ENCODE results near the gene ZNF618. TPM values are rescaled to one million over a fixed set of nuclear protein-coding genes. Genes with fewer than 3 reads are reported as not detected.
A peak's percentile ranks its signal among the peaks of the same experiment; 100 is the strongest.

Gene ZNF618
- total and polyA plus RNA-seq, 2 experiments from 2014 or later = 10.2 to 14.0 TPM

DNA sequence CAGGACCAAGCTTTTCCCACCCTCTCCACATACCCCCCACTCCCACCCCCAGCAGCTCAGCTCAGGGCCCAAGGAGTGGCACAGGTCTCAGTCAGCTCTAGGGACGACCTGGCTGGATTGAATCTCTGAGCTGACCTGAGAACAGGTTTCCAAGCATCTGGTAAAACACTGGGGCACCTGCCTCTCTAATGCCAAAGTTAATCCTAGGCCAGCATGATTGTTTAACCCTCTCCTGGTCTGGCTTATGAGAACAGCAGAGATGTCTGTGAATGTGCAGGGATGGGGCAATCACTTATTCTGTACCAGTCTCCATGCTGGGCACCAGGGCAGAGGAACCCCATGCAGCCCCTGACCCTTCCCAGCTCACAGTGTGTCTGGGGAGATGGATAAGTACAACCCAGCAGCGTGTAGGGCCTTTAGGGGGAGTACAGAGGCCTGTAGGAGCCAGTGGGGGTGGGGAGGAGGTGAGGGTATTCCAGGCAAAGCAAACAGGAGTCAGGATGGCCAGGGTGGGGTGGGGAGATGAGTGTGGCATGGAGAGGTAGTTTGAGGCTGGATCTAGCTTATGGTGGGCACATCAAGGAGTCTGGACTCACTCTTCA, 223.7 kb downstream of the ZNF618 start:
- WGBS (ENCODE audit: low lambda C conversion rate, missing lambda C conversion rate) = 48% methylated on average over 2 of the region's 2 CpGs
- peak overlapping the region; percentile 80 for H3K27ac ChIP-seq
- peaks cover 4% of the 10 kb centered on the region for H3K27me3 ChIP-seq

DNA sequence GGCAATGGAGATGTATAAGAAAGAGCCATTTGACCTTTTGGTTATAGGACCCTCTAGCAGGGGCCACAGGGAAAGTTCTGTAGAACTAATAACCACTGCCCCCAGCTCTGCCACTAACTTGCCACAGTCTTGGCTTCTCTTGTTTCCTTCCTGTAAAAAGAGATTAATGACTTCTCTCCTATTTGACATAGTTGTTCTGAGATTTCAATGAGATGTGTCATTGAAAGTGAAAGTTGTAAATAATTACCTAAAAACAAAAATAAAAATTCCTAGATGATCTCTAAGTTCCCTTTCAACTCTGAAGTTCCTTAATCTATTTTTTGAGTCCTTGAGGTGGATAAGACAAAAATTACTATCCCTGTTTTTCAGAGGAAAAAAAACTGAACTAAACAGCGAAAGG, 224.4 kb downstream of the ZNF618 start:
- Histone ChIP-seq H4K20me1 (ENCODE audit: insufficient read depth, poor library complexity, severe bottlenecking) (no peaks in the 10 kb centered on the region), H3K9me2 (replicated peaks; ENCODE audit: insufficient read depth) (no peaks in the 10 kb centered on the region), H3K4me3 (no peak overlapping the region), H2AFZ (no peak overlapping the region), H3K9me3 (ENCODE audit: low read depth) (peaks cover 9% of the 10 kb centered on the region), H3K27me3 (peaks cover 7% of the 10 kb centered on the region), H3K4me2 (no peak overlapping the region), H3K79me2 (no peaks in the 10 kb centered on the region), H3K4me1 (ENCODE audit: insufficient read depth) (peaks cover 4% of the 10 kb centered on the region), H3K36me3 (replicated peaks; ENCODE audit: insufficient read depth, low read depth) (no peaks in the 10 kb centered on the region), H3K27ac (no peak overlapping the region)
- no peak for TF ChIP-seq CTCF (IDR thresholded peaks at IDR 0.05; ENCODE audit: poor library complexity)
- 88% methylated on average over 1 of the region's 1 CpG for WGBS (ENCODE audit: low lambda C conversion rate, missing lambda C conversion rate)
- no peak for DNase-seq (ENCODE audit: low spot score)

More for the DNA sequence above, 223.7 kb downstream of the ZNF618 start:
- H3K4me2 ChIP-seq = peak overlapping the region; percentile 98
- TF ChIP-seq CTCF (IDR thresholded peaks at IDR 0.05; ENCODE audit: poor library complexity) (no peak), EZH2phosphoT487 (IDR thresholded peaks at IDR 0.05; ENCODE audit: low read depth, severe bottlenecking, unreplicated experiment) (no peak), EZH2 (IDR thresholded peaks at IDR 0.05; ENCODE audit: borderline replicate concordance) (no peak)
- H3K79me2 ChIP-seq = no peaks in the 10 kb centered on the region
- DNase-seq (ENCODE audit: low spot score) = no peak
- H3K36me3 ChIP-seq (replicated peaks; ENCODE audit: insufficient read depth, low read depth) = no peaks in the 10 kb centered on the region
- no peak overlapping the region for H2AFZ ChIP-seq
- H4K20me1 ChIP-seq (ENCODE audit: insufficient read depth, poor library complexity, severe bottlenecking) = no peaks in the 10 kb centered on the region
- H3K4me3 ChIP-seq = no peak overlapping the region
- H3K9me3 ChIP-seq (ENCODE audit: low read depth) = peaks cover 9% of the 10 kb centered on the region
- H3K9me2 ChIP-seq (replicated peaks; ENCODE audit: insufficient read depth) = no peaks in the 10 kb centered on the region
- peaks cover 4% of the 10 kb centered on the region for H3K4me1 ChIP-seq (ENCODE audit: insufficient read depth)

DNA sequence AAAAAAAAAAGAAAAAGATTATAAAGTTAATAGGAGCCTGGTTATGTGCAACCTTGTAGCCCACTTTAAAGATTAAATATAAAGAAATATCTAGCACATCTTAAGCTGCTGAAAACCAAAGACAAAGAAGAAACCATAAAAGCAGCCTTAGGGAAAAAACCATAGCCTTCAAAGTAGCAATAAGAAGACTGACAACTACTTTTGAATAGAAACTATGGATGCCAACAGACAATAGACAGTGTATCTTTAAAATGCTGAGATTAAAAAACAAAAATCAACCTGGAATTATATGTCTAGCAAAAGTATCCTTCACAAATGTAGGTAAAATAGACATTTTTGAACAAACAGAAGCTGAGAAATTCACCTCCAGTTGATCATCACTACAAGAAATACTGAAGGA, 226.4 kb downstream of the ZNF618 start:
- TF ChIP-seq EZH2phosphoT487 (IDR thresholded peaks at IDR 0.05; ENCODE audit: low read depth, severe bottlenecking, unreplicated experiment) = no peak
- no peak for TF ChIP-seq EZH2 (IDR thresholded peaks at IDR 0.05; ENCODE audit: borderline replicate concordance)
- TF ChIP-seq CTCF (IDR thresholded peaks at IDR 0.05; ENCODE audit: poor library complexity) = no peak
- DNase-seq (ENCODE audit: low spot score) = no peak
- Histone ChIP-seq H3K4me3 (no peak overlapping the region), H3K4me1 (ENCODE audit: insufficient read depth) (peaks cover 4% of the 10 kb centered on the region), H3K36me3 (replicated peaks; ENCODE audit: insufficient read depth, low read depth) (no peaks in the 10 kb centered on the region), H3K4me2 (no peak overlapping the region), H3K27me3 (peaks cover 7% of the 10 kb centered on the region), H3K79me2 (no peaks in the 10 kb centered on the region), H3K9me2 (replicated peaks; ENCODE audit: insufficient read depth) (no peaks in the 10 kb centered on the region), H4K20me1 (ENCODE audit: insufficient read depth, poor library complexity, severe bottlenecking) (no peaks in the 10 kb centered on the region), H2AFZ (no peak overlapping the region), H3K9me3 (ENCODE audit: low read depth) (peaks cover 9% of the 10 kb centered on the region), H3K27ac (no peak overlapping the region)

- H2AFZ ChIP-seq = no peak overlapping the region
- peaks cover 9% of the 10 kb centered on the region for H3K9me3 ChIP-seq (ENCODE audit: low read depth)
- H3K36me3 ChIP-seq (replicated peaks; ENCODE audit: insufficient read depth, low read depth) = no peaks in the 10 kb centered on the region
- H4K20me1 ChIP-seq (ENCODE audit: insufficient read depth, poor library complexity, severe bottlenecking) = no peaks in the 10 kb centered on the region
- TF ChIP-seq EZH2phosphoT487 (IDR thresholded peaks at IDR 0.05; ENCODE audit: low read depth, severe bottlenecking, unreplicated experiment) (no peak), CTCF (IDR thresholded peaks at IDR 0.05; ENCODE audit: poor library complexity) (no peak), EZH2 (IDR thresholded peaks at IDR 0.05; ENCODE audit: borderline replicate concordance) (no peak)
- H3K4me1 ChIP-seq (ENCODE audit: insufficient read depth) = no peaks in the 10 kb centered on the region
- no peak overlapping the region for H3K4me3 ChIP-seq
- H3K79me2 ChIP-seq = no peaks in the 10 kb centered on the region
- no peak for DNase-seq (ENCODE audit: low spot score)
- H3K4me2 ChIP-seq = no peak overlapping the region
- peaks cover 3% of the 10 kb centered on the region for H3K27me3 ChIP-seq
- 72% methylated on average over 5 of the region's 5 CpGs for WGBS (ENCODE audit: low lambda C conversion rate, missing lambda C conversion rate)
- no peaks in the 10 kb centered on the region for H3K9me2 ChIP-seq (replicated peaks; ENCODE audit: insufficient read depth)
- no peak overlapping the region for H3K27ac ChIP-seq
Observed at GRCh38 chr9:114105236-114105635, 229.1 kb downstream of the ZNF618 start.
